Endothelial cell of umbilical vein (primary cell): ENCODE results near the gene C1orf116. TPM values are rescaled to one million over a fixed set of nuclear protein-coding genes. Genes with fewer than 3 reads are reported as not detected.

ENCODE experiments used
- BruUV-seq: library from RNA; stranded (reverse); fragments of 400-500 nt; replicated peaks from 2 replicates; lab custom pipeline; 2021; lab: Mats Ljungman, UMichigan
- CTCF ChIA-PET: fragments of 300-600, 350-600 bp; sonication (Branson Sonifier 250); formaldehyde crosslinking; loops from one replicate; lab custom pipeline; 2021; ENCODE audit warnings: antibody characterized with exemption, inconsistent platforms; lab: Charles Lee
- POLR2A ChIA-PET: fragments of 300-600, 350-600 bp; sonication (Branson Sonifier 250); formaldehyde crosslinking; loops from one replicate; lab custom pipeline; 2021; ENCODE audit warnings: antibody characterized with exemption, inconsistent platforms; lab: Charles Lee
- DNase-seq: peaks from one replicate; pipeline ENCODE4 v3.0.0-alpha.2; 2011; ENCODE audit warnings: low read depth, low spot score
- FAIRE-seq: peaks from 2 replicates; lab custom pipeline; 2011; peaks lifted over from hg19 to GRCh38; lab: Jason Lieb, UNC
- H2AFZ ChIP-seq: 2 replicates; pipeline ENCODE4 v1.6.0; 2012; ENCODE audit warnings: low read depth, low read length, control low read depth, inconsistent platforms
- H3K27ac ChIP-seq: 2 replicates; pipeline ENCODE4 v1.5.1; 2011; ENCODE audit warnings: low read depth, mild to moderate bottlenecking, control low read depth, low read length, moderate library complexity; ENCODE audit not compliant: insufficient read depth
- H3K27me3 ChIP-seq, 2 experiments: 2 replicates each; pipeline versions ENCODE4 v1.6.0 to v1.6.1; 2011; ENCODE audit warnings: low read length in 2 of 2, mixed read lengths in 1 of 2; ENCODE audit not compliant: control insufficient read depth in 2 of 2, insufficient read depth in 2 of 2
- H3K36me3 ChIP-seq, 2 experiments: 2 replicates in 1 of 2; 3 replicates in 1 of 2; pipeline ENCODE4 v1.5.1; 2011; ENCODE audit warnings: low read length in 2 of 2, mild to moderate bottlenecking in 1 of 2, moderate library complexity in 1 of 2; ENCODE audit not compliant: control insufficient read depth in 2 of 2, insufficient read depth in 2 of 2; ENCODE audit errors: extremely low read depth in 1 of 2
- H3K4me1 ChIP-seq: 3 replicates; pipeline ENCODE4 v1.5.1; 2011; ENCODE audit warnings: mild to moderate bottlenecking, low read length; ENCODE audit not compliant: control insufficient read depth, insufficient read depth; ENCODE audit errors: extremely low read depth
- H3K4me2 ChIP-seq: 2 replicates; pipeline ENCODE4 v1.6.1; 2011; ENCODE audit warnings: low read length, control low read depth, mixed read lengths; ENCODE audit not compliant: insufficient read depth
- H3K4me3 ChIP-seq, 3 experiments: fragments of 200-600 bp in 1 of 3; sonication (generic), shearing (Covaris generic) in 1 of 3; replicated peaks in 1 of 3; 2 replicates each; pipeline ENCODE4 v1.5.1; 2011 to 2016; ENCODE audit warnings: control low read depth in 3 of 3, low read length in 3 of 3, mild to moderate bottlenecking in 2 of 3, inconsistent platforms in 1 of 3, low read depth in 1 of 3, moderate library complexity in 1 of 3; ENCODE audit not compliant: insufficient read depth in 1 of 3
- H3K79me2 ChIP-seq: 2 replicates; pipeline ENCODE4 v1.6.0; 2012; ENCODE audit warnings: low read length, inconsistent platforms; ENCODE audit not compliant: control insufficient read depth, insufficient read depth
- H3K9ac ChIP-seq: replicated peaks from 2 replicates; pipeline ENCODE3; 2011; ENCODE audit warnings: low read length, control low read depth; ENCODE audit not compliant: insufficient read depth; ENCODE audit errors: extremely low read depth
- H3K9me1 ChIP-seq: replicated peaks from 3 replicates; pipeline ENCODE4 v1.6.0; 2011; ENCODE audit warnings: mild to moderate bottlenecking, low read length; ENCODE audit not compliant: control insufficient read depth, insufficient read depth; ENCODE audit errors: extremely low read depth
- H3K9me3 ChIP-seq: replicated peaks from 2 replicates; pipeline ENCODE4 v1.5.1; 2012; ENCODE audit warnings: low read length, inconsistent platforms; ENCODE audit not compliant: control insufficient read depth, insufficient read depth
- H4K20me1 ChIP-seq: replicated peaks from 2 replicates; pipeline ENCODE3; 2011; ENCODE audit warnings: mild to moderate bottlenecking, low read length; ENCODE audit not compliant: control insufficient read depth, insufficient read depth; ENCODE audit errors: extremely low read depth
- CTCF ChIP-seq, 2 donors: IDR thresholded peaks; 1 replicate in 1 of 2; 2 replicates in 1 of 2; pipeline ENCODE4 v1.5.1; 2011; ENCODE audit warnings: low read length in 2 of 2, mild to moderate bottlenecking in 2 of 2, moderate library complexity in 2 of 2, control low read depth in 1 of 2, inconsistent platforms in 1 of 2, low read depth in 1 of 2; ENCODE audit not compliant: insufficient read depth in 1 of 2; ENCODE audit errors: extremely low read depth in 1 of 2
- EZH2 ChIP-seq: IDR thresholded peaks from 2 replicates; pipeline ENCODE4 v1.6.1; 2012; ENCODE audit warnings: borderline replicate concordance, low read depth, mild to moderate bottlenecking, moderate library complexity, low read length, inconsistent platforms; ENCODE audit not compliant: severe bottlenecking
- FOS ChIP-seq: IDR thresholded peaks from 2 replicates; pipeline ENCODE4 v1.6.1; 2011; ENCODE audit warnings: mild to moderate bottlenecking, low read length, moderate library complexity, borderline replicate concordance; ENCODE audit not compliant: insufficient read depth
- GATA2 ChIP-seq: IDR thresholded peaks from 2 replicates; pipeline ENCODE4 v1.7.0; 2011; ENCODE audit warnings: low read depth, mild to moderate bottlenecking, moderate library complexity, mixed read lengths, low read length; ENCODE audit not compliant: insufficient read length, insufficient read depth
- JUN ChIP-seq: IDR thresholded peaks from 2 replicates; pipeline ENCODE4 v1.6.1; 2011; ENCODE audit warnings: borderline replicate concordance, low read depth; ENCODE audit not compliant: insufficient read length, insufficient read depth
- MAX ChIP-seq: IDR thresholded peaks from 2 replicates; pipeline ENCODE4 v1.6.1; 2011; ENCODE audit not compliant: insufficient read depth, insufficient read length
- MYC ChIP-seq: IDR thresholded peaks from one replicate; pipeline ENCODE4 v1.6.1; 2011; ENCODE audit warnings: mild to moderate bottlenecking, low read depth, low read length
- POLR2A ChIP-seq: IDR thresholded peaks from 2 replicates; pipeline ENCODE4 v1.6.1; 2012; ENCODE audit warnings: low read depth, mild to moderate bottlenecking, control low read depth, low read length
- POLR2AphosphoS5 ChIP-seq: IDR thresholded peaks from 2 replicates; pipeline ENCODE4 v1.6.1; 2012; ENCODE audit warnings: low read depth, mild to moderate bottlenecking, control low read depth, low read length, moderate library complexity; ENCODE audit not compliant: insufficient read depth
- dilution Hi-C: fragments of 300-500 bp; cut with MboI; formaldehyde crosslinking; loops from one replicate; pipeline ENCODE4 v1.15.0; 2019; ENCODE audit warnings: low sequenced_read_pairs; ENCODE audit not compliant: extremely low pct_ligation_motif_present
- intact Hi-C: fragments of 100-400 bp; cut with micrococcal nuclease; formaldehyde crosslinking; loops from one replicate; pipeline ENCODE4 v1.10.0; 2022
- polyA plus RNA-seq, 4 experiments: library from polyadenylated mRNA; depleted of rRNA in 3 of 4; stranded (reverse) in 3 of 4; unstranded in 1 of 4; fragments of >200 nt; gene quantifications; 2 replicates each; pipeline versions ENCODE4 v1.2.1 to v1.2.3, GENCODE V29; 2011 to 2012; ENCODE audit warnings: missing spikeins in 1 of 4
- total RNA-seq: library from RNA; stranded (reverse); gene quantifications from 2 replicates; pipeline ENCODE4 v1.2.3, GENCODE V29; 2021

C1orf116 gene
- total and polyA plus RNA-seq, 2 donors (not counting 3 experiments of a cell fraction or from before 2014, with no cell fraction given), result 0.07 TPM; not detected in 1

- H2AFZ ChIP-seq, result no peak overlapping the region
- DNase-seq (no peak), FAIRE-seq (no peak)
- no peak overlapping the region for H3K27ac ChIP-seq
- H3K4me2 ChIP-seq, result no peak overlapping the region
- dilution Hi-C loops (no loop called here), intact Hi-C loops (no loop called here)
- no peaks in the 10 kb centered on the region for H3K9me3 ChIP-seq
- CTCF ChIA-PET, result interaction anchor here (1.1 kb wide), 1 partner anchor 392 kb away, joined by 4 read pairs; no protein-coding TSS in a partner anchor
- no peaks in the 10 kb centered on the region for H3K4me1 ChIP-seq
- no peak overlapping the region for H3K4me3 ChIP-seq
- no peaks in the 10 kb centered on the region for H3K79me2 ChIP-seq
- H3K36me3 ChIP-seq, result no peaks in the 10 kb centered on the region
- BruUV-seq, result no TSS peak
- no peaks in the 10 kb centered on the region for H3K9me1 ChIP-seq
- peaks cover 7 to 15% of the 10 kb centered on the region in 2 experiments for H3K27me3 ChIP-seq
- no peak overlapping the region for H3K9ac ChIP-seq
- POLR2A ChIA-PET, result no interaction called here
- no peaks in the 10 kb centered on the region for H4K20me1 ChIP-seq
- TF ChIP-seq MYC, result no peak
- no peak for TF ChIP-seq POLR2AphosphoS5
- TF ChIP-seq CTCF (IDR thresholded peaks at IDR 0.05; ENCODE audit: extremely low read depth in 1 of 2, insufficient read depth in 1 of 2, low read depth in 1 of 2, low read length in 2 of 2), result no peak
- no peak for TF ChIP-seq JUN
- TF ChIP-seq EZH2, result no peak
- no peak for TF ChIP-seq FOS
- no peak for TF ChIP-seq MAX
- TF ChIP-seq POLR2A, result no peak
- no peak for TF ChIP-seq GATA2
Measured at GRCh38 chr1:207013321-207014085, 19.1 kb downstream of the C1orf116 start.
